Muscle of arm (tissue), 14 donors: ENCODE data around the gene CYP2C19. TPM values are rescaled to one million over a fixed set of nuclear protein-coding genes. Genes with fewer than 3 reads are reported as not detected.
"Not testable (repeated sequence)": the region's sequence is repeated elsewhere in the genome, so short reads cannot be mapped to it uniquely, and the experiment has no call there.

Source experiments
- DNase-seq: peaks from one replicate; pipeline ENCODE4 v3.0.0-alpha.2; 2013
- long read RNA-seq, 11 donors: transcript quantifications; one replicate each; lab custom pipeline, GENCODE V29; 2026
- polyA plus RNA-seq, 12 donors: library from polyadenylated mRNA; unstranded; fragments of 120-200 nt; gene quantifications; one replicate each; pipeline ENCODE4 v1.2.1, GENCODE V29; 2013; ENCODE audit not compliant: insufficient read length in 12 of 12

CYP2C19 gene
- 10 to 100 TPM in 1 of 12 donors, not detected in 11; 14.2 TPM for polyA plus RNA-seq
- long read RNA-seq, donor 1, partial matches to known transcripts: 0 of 2 reads
- long read RNA-seq, donor 1, other reads (novel, unspliced or antisense): 0 of 2 reads
- long read RNA-seq, donor 2: 0 reads
- long read RNA-seq, donor 3: 0 reads
- long read RNA-seq, donor 4: 0 reads
- long read RNA-seq, donor 5: 0 reads
- long read RNA-seq, donor 6: 0 reads
- long read RNA-seq, donor 7: 0 reads
- long read RNA-seq, donor 8: 0 reads
- long read RNA-seq, donor 9: 0 reads
- long read RNA-seq, donor 10: 0 reads
- long read RNA-seq, donor 11: 0 reads

DNA sequence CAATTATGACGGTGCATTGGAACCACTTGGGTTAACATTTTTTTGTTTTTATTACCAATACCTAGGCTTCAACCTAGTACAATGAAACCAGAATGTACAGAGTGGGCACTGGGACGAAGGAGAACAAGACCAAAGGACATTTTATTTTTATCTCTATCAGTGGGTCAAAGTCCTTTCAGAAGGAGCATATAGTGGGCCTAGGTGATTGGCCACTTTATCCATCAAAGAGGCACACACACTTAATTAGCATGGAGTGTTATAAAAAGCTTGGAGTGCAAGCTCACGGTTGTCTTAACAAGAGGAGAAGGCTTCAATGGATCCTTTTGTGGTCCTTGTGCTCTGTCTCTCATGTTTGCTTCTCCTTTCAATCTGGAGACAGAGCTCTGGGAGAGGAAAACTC is at the start of gene CYP2C19:
CYP2C19 (plus strand) TSS at position 289 of the 400 bp plus-strand sequence; CDS start at position 314, 25 bp downstream.
- DNase-seq: no peak

DNA sequence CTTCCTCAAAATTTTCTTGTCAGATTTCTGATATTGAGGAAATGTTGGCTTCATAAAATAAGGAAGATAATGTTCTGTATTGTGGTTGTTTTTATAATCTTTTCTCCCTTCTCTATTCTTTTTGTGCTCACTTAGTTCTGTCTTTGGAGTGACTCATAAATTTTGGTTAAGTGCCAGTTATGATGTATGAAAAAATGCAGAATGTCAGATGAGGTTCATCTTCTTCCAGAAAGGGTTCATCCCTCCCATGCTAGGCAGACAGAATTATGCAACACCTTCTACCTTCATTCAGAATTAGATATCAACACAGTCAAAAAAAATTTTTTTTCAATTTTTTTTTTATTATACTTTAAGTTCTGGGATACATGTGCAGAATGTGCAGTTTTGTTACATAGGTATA is 36.6 kb upstream of the CYP2C19 start:
- DNase-seq: no peak

DNA sequence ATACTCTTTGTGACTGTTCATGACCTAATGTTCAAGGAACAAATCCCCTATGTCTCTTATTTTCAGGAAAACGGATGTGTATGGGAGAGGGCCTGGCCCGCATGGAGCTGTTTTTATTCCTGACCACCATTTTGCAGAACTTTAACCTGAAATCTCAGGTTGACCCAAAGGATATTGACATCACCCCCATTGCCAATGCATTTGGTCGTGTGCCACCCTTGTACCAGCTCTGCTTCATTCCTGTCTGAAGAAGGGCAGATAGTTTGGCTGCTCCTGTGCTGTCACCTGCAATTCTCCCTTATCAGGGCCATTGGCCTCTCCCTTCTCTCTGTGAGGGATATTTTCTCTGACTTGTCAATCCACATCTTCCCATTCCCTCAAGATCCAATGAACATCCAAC is 27.3 kb upstream of the CYP2C19 start:
- DNase-seq: no peak

DNA sequence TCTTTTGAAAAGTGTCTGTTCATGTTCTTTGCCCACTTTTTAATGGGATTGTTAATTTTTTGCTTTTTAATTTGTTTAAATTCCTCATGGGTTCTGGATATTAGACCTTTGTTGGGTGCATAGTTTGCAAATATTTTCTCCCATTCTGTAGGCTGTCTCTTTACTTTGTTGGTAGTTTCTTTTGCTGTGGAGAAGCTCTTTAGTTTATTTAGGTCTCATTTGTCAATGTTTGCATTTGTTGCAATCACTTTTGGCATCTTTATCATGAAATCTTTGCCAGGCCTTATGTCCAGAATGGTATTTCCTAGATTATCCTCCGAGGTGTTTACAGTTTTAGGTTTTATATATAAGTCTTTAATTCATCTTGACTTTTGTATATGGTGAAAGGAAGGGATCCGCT is 23.9 kb upstream of the CYP2C19 start:
- DNase-seq: no peak

DNA sequence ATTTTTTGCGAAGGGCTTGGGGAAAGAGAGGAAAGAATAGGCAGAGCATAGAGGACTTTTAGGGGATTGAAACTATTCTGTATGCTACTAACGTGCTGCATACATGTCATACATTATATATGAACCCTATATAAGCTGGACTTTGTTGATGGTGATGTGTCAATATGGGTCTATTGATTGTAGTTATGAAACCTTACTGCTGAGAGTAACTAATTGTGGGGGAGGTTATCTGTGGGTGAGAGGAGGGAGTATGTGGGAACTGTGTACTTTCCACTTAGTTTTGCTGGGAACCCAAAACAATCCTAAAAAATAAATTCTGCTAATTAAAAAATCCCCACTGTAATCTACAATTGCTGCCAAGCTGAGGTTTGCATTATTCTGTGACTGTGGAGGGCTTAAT is 15.3 kb upstream of the CYP2C19 start:
- no peak for DNase-seq

DNA sequence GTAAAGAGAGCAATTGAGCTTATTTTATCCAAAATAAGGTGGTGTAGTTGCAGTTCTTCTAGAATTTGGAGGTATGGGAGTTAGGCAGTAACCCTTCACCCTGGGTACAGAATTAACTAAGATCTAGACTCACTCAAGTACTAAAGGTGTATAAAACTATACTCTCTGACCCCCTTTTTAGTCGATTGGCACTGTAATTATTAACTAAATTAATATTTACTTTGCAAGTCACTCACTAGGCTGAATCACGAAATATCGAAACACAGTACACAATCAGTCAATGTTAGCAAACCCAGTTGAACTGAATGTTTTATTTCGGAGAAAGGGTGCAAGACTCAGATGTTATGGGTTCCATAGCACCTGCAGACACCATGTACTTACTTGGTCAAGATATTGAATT is 14.6 kb upstream of the CYP2C19 start:
- DNase-seq: no peak

DNA sequence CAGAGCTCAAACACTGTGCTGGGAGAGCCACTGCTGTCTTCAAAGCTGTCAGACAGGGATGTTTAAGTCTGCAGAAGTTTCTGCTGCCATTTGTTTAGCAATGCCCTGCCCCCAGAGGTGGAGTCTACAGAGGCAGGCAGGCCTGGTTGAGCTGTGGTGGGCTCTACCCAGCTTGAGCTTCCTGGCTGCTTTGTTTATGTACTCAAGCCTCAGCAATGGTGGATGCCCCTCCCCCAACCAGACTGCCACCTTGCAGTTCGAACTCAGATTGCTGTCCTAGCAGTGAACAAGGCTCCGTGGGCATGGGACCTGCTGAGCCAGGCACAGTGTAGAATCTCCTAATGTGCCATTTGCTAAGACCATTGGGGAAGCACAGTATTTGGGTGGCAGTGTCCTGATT is 4.6 kb upstream of the CYP2C19 start:
- no peak for DNase-seq

DNA sequence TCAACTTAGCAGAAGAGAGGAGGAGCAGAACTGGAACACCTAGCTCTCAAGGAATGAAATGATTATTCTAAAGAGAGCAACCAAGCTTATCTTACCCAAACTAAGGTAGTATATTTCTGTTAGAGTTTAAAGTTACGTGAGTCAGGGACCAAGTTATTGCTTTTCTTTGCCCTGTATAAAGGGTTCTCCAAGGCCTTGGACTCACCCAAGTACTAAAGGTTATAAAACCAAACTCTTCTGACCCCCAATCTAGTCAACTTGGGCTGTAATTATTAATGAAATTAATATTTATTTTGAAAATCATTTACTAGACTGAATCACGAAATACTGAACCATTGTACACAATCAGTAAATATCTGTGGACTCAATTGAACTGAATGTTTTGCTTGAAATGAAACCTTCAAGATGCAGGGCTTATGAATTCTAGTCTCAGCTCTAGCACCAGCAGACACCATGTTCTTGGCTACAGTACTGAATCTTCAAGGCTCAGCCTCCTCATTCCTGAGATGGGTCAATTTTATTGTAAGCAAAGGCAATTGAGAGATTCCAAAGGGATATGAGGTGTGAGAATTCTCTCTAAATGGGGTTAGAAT is 1.8 kb upstream of the CYP2C19 start:
- DNase-seq: no peak

DNA sequence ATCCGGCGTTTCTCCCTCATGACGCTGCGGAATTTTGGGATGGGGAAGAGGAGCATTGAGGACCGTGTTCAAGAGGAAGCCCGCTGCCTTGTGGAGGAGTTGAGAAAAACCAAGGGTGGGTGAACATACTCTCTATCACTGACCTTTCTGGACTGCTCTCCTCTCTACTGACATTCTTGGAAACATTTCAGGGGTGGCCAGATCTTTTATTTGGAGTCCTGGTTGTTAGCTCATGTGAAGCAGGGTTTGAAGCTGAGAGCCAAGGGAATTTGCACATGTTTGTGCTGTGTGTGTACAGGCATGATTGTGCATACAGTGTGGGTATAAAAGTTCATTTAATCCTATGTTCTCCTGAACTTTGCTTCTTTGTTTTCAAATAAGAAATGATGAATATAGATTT is 12.9 kb downstream of the CYP2C19 start:
- DNase-seq: not testable (repeated sequence)

DNA sequence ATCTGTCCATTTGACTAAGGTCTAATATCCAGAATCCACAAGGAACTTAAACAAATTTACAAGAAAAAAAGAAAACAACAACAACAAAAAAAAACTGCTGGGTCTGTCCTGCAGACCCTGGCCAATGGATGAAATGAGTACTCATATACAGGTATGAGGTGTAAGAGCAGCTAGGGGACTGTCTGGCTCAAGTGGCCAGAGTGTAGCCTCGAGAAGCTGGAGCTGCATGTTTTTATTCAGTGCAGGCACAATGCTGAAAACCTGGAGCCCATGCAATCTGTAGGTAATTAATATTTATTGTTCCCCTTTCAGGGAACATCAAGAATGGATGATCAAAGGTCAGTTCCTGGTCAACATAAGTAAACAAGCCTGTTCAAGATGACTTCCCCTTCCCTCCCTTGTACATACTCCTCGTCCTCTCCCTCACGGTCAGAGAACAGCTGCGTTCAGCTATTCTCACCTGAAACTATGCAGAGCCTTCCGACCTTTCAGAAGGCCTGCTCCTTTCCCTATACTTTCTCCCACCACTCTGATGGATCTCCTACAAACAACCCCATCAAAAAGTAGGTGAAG is 15.5 kb downstream of the CYP2C19 start:
- DNase-seq: no peak

DNA sequence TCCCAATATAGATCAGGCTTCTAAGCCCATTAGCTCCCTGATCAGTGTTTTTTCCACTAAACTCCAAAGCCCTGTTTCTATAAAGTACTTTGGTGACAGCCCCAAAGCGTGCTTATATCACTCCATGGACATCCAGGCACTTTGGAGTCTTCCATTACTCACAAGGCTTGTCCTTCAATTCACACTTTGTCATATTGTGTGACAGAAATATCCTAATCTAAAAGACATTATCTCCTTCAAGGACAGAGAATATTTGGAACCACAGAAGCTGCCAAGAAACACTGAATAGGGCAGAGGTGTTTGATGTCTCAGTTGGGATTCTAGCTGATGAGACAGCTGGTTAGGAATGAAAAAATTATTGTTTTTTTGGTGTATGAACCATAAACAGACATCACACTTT is 18.4 kb downstream of the CYP2C19 start:
- DNase-seq: no peak

DNA sequence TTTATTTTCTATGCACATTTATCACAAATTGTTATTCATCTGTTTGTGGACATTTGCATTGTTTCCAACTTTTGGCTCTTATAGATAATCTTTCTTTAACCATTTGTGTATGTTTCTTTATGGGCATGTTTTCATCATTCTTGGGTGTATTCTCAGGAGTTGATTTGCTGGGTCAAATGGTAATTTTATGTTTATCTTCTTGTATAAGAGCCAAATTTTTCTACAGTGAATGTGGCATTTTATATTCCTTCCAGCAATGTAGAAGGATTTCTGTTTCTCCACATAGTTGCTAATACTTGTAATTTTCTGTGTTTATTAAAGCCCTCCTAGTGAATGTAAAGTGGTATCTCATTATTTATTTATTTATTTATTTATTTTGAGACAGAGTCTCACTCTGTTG is 21.8 kb downstream of the CYP2C19 start:
- no peak for DNase-seq

DNA sequence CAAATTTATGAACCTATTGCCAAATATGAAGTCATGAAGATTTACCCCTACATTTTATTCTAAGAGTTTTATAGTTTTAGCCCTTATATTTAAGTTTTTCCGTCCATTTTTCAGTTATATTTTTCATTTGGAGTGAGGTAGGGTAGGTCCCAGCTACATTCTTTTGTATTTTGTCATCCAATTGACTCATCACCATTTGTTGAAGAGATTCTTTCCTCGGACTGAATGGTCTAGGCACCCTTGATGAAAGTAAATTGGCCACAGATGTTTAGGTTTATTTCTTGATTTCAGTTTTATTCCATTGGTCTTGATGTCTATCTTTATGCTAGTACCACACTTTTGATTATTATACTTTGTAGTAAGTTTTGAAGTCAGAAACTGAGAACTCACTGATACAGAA is 22.7 kb downstream of the CYP2C19 start:
- no peak for DNase-seq

DNA sequence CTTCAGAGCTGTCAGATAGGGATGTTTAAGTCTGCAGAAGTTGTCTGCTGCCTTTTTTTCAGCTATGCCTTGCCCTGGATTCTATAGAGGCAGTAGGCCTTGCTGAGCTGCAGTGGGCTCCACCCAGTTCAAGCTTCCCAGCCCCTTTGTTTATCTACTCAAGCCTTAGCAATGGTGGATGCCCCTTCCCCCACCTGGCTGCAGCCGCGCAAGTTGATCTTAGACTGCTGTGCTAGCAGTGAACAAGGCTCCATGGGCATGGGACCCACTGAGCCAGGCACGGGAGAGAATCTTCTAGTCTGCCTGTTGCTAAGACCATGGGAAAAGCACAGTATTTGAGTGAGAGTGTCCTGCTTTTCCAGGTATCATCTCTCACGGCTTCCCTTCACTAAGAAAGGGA is 38.1 kb downstream of the CYP2C19 start:
- not testable (repeated sequence) for DNase-seq

DNA sequence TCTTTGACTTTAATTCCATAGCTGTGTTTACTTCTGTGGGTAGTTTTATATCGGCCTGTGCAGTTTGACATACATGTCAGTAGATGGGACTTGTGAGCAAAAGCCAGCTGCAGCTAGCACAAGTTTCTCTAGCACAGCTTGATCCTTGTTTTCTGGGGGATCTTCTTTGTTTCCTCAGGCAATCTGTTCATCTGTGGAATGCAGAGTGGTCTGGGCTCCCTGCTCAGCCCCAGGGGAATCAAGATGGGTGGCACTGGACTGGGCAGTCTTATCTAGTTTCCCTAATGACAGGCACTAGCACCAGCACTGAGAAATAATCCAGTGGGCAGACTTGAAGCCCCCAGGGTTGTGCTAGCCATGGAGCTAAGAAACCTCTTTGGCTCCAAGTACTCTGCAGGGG is 40.8 kb downstream of the CYP2C19 start:
- no peak for DNase-seq

DNA sequence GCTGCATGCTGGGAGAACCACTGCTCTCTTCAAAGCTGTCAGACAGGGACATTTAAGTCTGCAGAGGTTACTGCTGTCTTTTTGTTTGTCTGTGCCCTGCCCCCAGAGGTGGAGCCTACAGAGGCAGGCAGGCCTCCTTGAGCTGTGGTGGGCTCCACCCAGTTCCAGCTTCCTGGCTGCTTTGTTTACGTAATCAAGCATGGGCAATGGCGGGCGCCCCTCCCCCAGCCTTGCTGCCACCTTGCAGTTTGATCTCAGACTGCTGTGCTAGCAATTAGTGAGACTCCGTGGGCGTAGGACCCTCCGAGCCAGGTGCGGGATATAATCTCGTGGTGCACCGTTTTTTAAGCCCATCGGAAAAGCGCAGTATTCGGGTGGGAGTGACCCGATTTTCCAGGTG is 67.5 kb downstream of the CYP2C19 start:
- DNase-seq: not testable (repeated sequence)

DNA sequence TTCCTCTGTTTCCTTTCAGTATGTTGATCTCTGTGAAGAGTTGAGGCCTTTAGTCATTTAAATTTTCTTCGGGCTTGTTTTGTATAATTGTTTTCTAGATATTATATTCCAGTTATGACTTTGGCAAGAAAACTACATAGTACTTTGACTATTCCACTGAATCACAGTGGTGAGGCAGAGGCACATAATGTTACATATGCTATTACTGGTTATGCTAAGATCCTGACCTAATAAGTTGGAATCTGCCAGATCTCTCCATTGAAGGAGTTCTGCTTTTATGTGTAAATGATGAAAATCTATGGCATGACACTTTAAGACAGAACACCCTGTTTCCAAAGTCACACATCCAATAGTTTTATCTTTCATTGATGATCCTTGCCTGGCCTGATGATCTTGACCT is 83.7 kb downstream of the CYP2C19 start:
- no peak for DNase-seq

DNA sequence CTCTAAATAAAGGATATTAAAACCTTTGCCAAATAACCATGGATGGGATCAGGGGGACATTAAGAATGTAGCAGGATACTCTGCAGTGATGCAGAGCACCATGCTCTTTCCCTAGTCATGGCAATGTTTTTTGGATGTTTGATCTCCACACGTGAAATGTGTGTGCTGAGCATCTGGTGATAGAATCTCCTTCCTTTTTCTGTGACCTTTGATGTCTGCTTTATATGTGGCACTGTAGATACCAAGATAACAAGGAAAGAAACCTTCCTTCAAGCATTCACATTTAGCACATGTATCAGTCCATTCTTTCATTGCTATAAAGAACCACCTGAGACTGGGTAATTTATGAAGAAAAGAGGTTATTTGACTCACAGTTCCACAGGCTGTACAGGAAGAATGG is 88.3 kb downstream of the CYP2C19 start:
- DNase-seq: no peak

DNA sequence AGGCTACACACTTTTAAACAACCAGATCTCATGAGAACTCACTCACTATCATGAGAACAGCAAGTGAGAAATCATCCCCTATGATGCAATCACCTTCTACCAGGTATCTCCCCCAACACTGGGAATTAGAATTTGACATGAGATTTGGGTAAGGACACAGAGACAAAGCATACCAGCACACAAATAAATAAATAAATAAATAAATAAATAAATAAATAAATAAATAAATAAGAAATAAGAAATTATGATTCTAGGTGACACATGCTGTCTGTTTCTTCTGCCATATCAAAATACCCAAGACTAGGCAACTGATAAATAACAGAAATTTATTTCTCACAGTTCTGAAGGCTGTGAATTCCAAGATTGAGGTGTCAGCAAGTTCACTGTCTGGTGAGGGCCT is 88.8 kb downstream of the CYP2C19 start:
- DNase-seq: no peak

DNA sequence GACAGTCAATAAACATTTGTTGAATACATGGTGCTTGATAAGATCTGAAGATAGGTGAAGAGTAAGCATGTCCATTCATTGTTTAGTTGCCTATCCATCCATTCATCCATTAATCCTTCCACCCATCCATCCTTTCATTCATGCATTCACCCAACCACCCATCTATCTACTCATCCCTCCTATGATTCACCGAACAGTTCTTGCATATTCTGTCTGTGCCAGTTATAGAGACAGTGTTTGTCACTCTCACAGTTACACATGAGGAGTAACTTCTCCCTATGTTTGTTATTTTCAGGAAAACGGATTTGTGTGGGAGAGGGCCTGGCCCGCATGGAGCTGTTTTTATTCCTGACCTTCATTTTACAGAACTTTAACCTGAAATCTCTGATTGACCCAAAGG is 90.0 kb downstream of the CYP2C19 start:
- no peak for DNase-seq

DNA sequence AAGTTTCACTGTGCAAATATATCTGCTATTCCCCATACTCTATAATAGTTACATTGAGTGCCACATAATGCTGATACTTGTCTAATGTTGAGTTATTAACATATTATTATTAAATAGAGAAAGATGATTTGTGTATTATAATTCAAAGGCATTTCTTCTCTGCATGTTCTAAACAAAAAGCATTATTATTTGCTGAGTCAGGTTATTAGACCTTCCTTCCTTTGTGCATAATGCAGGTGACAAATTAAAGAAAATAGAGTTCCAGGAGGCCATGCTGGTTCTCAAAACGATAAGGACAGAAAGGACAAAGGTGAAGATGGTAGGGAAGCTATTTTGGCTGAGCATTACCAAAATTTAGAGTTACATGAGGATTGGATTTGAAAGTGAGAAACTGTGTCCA is 90.6 kb downstream of the CYP2C19 start:
- DNase-seq: no peak

DNA sequence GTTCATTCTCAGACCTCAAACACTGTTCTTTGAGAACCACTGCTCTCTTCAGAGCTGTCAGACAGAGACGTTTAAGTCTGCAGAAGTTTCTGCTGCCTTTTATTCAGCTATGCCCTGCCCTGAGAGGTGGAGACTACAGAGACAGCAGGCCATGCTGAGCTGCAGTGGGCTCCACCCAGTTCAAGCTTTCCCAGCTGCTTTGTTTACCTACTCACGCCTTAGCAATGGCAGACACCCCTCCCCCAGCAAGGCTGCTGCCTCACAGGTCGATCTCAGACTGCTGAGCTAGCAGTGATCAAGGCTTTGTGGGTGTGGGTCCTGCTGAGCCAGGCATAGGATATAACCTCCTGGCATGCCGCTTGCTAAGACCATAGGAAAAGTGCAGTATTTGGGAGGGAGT is 95.5 kb downstream of the CYP2C19 start:
- DNase-seq: no peak

DNA sequence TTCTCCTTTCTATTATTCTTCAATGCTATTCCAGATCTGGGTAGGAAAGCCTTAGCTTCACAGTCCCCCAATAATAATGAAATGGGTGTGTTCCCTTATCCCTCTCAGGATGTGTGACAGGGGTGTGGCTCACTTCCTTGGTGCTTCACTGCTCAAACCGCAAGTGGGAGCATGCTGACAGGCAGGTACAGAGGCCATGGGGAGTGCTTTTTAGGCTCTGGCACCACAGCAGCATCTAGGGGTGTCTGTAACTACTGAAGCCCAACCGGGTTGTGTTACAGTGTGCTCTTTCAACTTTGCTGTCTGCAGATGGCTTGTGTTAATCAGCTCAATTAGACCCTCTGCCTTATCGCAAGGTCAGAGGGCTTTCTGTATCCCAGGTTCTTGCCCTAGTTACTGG is 96.6 kb downstream of the CYP2C19 start:
- no peak for DNase-seq

DNA sequence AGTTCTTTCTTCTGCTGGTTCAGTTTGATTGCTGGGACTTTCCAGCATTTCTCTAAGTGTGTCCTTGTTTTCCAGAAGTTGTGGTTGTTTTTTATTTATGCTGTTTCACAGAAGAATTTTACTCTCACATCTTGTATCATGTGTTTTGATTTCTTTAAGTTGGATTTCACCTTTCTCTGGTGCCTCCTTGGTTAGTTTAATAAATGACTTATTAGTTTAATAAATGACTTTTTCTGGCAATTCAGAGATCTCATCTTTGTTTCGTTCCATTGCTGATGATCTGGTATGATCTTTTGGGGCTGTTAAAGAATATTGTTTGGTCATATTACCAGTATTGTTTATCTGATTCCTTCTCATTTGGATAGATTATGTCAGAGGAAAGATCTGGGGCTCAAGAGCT is 116.2 kb downstream of the CYP2C19 start:
- no peak for DNase-seq
